Smooth muscle cell of the umbilical artery (primary cell): ENCODE data around the gene NSUN3. TPM values are rescaled to one million over a fixed set of nuclear protein-coding genes. Genes with fewer than 3 reads are reported as not detected.

Experiments used
- total RNA-seq: library from RNA; depleted of rRNA; stranded (reverse); fragments of >200 nt; gene quantifications from 2 replicates; pipeline ENCODE4 v1.2.3, GENCODE V29; 2014

NSUN3 gene
- 10.7 and 11.2 TPM in 2 replicates for total RNA-seq

DNA sequence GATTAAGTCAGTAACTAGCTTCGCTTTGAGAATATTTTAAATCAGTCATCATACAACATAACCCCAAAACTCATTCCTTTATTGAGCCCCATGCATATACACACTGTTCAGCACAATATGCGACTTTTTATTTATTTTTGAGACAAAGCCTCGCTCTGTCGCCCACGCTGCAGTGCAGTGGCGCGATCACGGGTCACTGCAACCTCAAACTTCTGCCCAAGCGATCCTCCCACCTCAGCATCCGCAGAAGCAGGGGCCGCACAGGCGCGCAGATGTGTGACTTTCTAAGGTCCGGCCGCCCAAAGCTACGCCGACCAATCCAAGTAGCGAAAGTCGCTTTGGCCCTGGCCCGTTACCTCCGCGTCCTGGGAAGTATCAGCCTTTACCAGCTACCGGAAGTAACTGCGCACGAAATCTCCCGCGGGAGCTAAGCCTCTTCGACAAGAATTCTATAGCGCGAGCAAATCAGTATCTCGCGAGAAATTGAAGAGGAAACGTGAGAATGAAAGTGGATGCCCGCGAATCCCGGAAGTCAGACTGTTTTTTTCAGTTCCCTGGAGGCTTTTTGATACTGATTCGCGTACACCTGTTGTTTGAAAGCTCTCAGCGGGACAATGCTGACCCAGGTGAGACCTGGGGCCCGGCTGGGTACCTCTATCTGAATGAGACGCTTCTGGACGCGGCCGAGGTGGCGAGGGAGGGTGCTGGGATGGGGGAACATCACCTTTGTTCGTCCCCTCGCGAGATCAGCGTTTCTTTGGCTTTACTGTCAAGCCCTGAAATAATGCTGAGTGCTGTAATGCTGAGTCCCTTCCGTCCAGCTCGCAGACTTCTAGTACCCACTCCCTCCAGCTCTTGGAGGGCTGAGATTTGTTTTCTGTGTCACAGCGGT, at the start of gene NSUN3, which contains the start of gene DHFR2:
Gene NSUN3 (plus strand): TSS at position 549 of the 892 bp plus-strand sequence. CDS start 66 bp downstream, at position 615.
Gene DHFR2 (minus strand): TSS at position 404 of the 892 bp plus-strand sequence. CDS start 1,405 bp downstream, outside the sequence.

DNA sequence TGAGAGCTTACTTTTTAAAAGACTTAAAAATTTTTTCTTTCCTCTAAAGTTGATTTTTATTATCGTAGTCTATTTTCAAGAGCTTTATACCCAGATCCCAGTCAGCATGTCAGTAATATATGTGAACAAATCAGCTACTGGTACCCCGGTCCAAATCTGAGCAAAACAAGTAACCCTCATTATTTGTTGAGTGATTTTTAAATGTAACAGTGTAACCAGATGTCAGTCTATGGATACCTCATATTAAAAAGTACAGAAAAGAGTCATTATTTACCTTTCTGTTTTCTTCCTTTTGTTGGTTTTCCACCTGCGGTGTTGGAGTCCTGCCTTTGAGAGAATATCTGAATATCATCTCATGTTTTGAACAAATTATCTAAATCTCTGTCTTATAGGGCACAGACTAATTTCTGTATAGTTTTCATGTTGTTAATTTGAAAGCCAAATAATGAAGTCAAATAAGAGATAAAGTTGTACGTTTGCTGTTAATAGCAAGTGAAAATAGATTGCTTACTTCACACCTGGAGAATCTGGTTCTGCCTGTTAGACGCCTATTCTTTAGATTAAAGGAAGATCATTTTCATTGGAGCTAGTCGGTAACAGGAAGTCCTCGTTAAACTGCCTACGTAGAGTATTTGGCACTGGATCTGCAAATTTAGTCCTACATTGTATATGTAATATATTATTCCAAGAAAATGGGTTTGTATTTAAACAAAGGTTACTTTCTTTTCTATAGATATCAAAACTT, 34.6 kb upstream of the NSUN3 start, which contains the start of gene STX19:
Gene STX19 (minus strand): TSS at position 505 of the 745 bp plus-strand sequence. CDS start 13,328 bp downstream, outside the sequence.

Other genes starting within 250 kb of the NSUN3 start
- gene PROS1, start 89.2 kb upstream of the NSUN3 start, total RNA-seq = 8.3 and 11.9 TPM in 2 replicates
- 8.6 and 11.0 TPM in 2 replicates for gene ARL13B, start 82.9 kb upstream of the NSUN3 start, total RNA-seq
- not detected in 2 replicates for gene STX19, start 34.5 kb upstream of the NSUN3 start, total RNA-seq
- gene DHFR2, start 145 bp upstream of the NSUN3 start, total RNA-seq = 4.3 and 4.5 TPM in 2 replicates